ENCODE data around the gene ATP12A. TPM values are rescaled to one million over a fixed set of nuclear protein-coding genes. Genes with fewer than 3 reads are reported as not detected.

Gene ATP12A
- total RNA-seq, 4 donors from 2014 or later, result 0.27 to 40.0 (median 5.3) TPM

DNA sequence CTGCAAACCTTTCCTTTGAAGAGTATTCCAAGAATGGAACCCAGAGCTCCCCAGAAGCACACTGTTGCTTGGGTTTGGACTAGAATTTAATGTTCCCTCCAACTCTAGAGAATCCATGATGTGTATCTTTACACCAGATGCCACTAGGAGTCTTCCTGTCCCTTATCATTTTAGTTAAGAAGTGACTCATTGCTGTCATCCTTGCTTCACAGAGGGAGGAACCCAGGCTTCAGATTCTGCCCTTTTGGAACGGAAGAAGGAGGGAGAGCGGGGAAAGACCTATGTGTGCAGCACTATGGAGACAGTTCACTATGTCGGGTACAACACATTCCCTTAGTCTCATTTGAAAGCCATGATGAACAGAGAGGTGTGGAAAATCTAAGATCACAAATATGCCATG is 2.1 kb upstream of the ATP12A start:
- 86 to 92% methylated on average over 3 of the region's 3 CpGs for WGBS, 2 donors
- no peak for TF ChIP-seq CTCF (IDR thresholded peaks at IDR 0.05)
- TF ChIP-seq POLR2A (IDR thresholded peaks at IDR 0.05), result no peak
- no peak overlapping the region for H3K4me3 ChIP-seq (ENCODE audit: low read depth, poor library complexity, severe bottlenecking)
- peak in 1 of 2 donors; percentile 56 for DNase-seq (ENCODE audit: low spot score in 2 of 2)
- intact Hi-C loops (cut with DNase I; ENCODE audit: low total_unique reads), result no loop called here

GRCh38 chr13:24679686-24680085 is 522 bp upstream of the ATP12A start:
- WGBS, 2 donors, result 62 to 65% methylated on average over 6 of the region's 6 CpGs
- TF ChIP-seq POLR2A (IDR thresholded peaks at IDR 0.05) (no peak), CTCF (IDR thresholded peaks at IDR 0.05) (no peak)
- no peak overlapping the region for H3K4me3 ChIP-seq (ENCODE audit: low read depth, poor library complexity, severe bottlenecking)
- no peak for DNase-seq (ENCODE audit: low spot score in 2 of 2)
- intact Hi-C loops (cut with DNase I; ENCODE audit: low total_unique reads), result no loop called here

- WGBS, 2 donors, result 42 to 47% methylated on average over 28 to 29 of the region's 29 CpGs
Measured at GRCh38 chr13:24680921-24681604, 855 bp downstream of the ATP12A start.

GRCh38 chr13:24681930-24682329 is 1.7 kb downstream of the ATP12A start:
- 93 to 97% methylated on average over 1 of the region's 1 CpG for WGBS, 2 donors
- TF ChIP-seq CTCF (IDR thresholded peaks at IDR 0.05) (no peak), POLR2A (IDR thresholded peaks at IDR 0.05) (no peak)
- no peak for DNase-seq (ENCODE audit: low spot score in 2 of 2)
- intact Hi-C loops (cut with DNase I; ENCODE audit: low total_unique reads), result no loop called here
- H3K4me3 ChIP-seq (ENCODE audit: low read depth, poor library complexity, severe bottlenecking), result no peak overlapping the region

More at GRCh38 chr13:24680921-24681604, 855 bp downstream of the ATP12A start:
- TF ChIP-seq CTCF (IDR thresholded peaks at IDR 0.05) (no peak), POLR2A (IDR thresholded peaks at IDR 0.05) (no peak)
- DNase-seq (ENCODE audit: low spot score in 2 of 2), result no peak
- intact Hi-C loops (cut with DNase I; ENCODE audit: low total_unique reads), result no loop called here
- no peak overlapping the region for H3K4me3 ChIP-seq (ENCODE audit: low read depth, poor library complexity, severe bottlenecking)

DNA sequence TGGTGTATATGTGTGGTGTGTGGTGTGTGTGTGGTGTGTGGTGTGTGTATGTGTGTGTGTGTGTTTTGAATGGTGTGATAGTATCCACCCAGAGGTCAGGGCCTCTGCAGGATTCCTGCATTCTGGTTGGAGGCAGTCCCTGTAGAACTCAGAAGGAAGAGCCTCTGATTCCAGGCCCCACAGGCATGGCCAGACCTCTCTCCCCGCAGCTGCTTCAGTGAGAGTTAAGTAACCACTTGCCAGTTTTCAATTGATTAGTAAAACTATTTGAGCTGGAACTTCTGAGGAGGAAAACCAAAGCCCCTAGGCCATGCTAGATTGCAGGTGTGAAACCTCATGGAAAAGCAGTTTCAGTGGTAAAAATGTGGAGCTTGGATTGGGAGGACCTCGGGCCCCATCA is 2.1 kb downstream of the ATP12A start:
- no peak for TF ChIP-seq CTCF (IDR thresholded peaks at IDR 0.05)
- no peak for TF ChIP-seq POLR2A (IDR thresholded peaks at IDR 0.05)
- no peak for DNase-seq (ENCODE audit: low spot score in 2 of 2)
- H3K4me3 ChIP-seq (ENCODE audit: low read depth, poor library complexity, severe bottlenecking), result no peak overlapping the region
- WGBS, 2 donors, result 20% methylated on average over 2 of the region's 2 CpGs
- intact Hi-C loops (cut with DNase I; ENCODE audit: low total_unique reads), result no loop called here

DNA sequence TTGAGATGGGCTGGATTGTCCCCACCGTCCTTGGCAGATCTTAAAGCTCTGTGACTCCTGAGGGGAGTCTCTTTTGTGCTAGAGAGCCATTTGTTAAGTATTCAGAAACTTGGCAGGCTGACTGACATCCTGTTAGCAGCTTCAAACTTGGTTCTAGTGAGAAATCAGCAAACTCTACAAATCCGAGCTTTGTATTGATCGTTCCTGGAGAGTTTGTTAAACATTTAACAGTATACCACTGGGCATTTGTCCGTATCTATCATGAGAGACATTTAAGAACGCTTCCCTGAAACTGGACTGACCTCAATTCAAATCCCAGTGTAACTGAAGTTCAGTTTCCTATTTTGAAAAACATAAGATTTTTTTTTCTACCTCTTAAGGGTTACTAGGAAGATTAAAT is 3.1 kb downstream of the ATP12A start:
- H3K4me3 ChIP-seq (ENCODE audit: low read depth, poor library complexity, severe bottlenecking), result no peak overlapping the region
- DNase-seq (ENCODE audit: low spot score in 2 of 2), result no peak
- intact Hi-C loops (cut with DNase I; ENCODE audit: low total_unique reads), result no loop called here
- TF ChIP-seq CTCF (IDR thresholded peaks at IDR 0.05) (no peak), POLR2A (IDR thresholded peaks at IDR 0.05) (no peak)
- WGBS, 2 donors, result 54 to 70% methylated on average over 5 of the region's 5 CpGs

Data from lower leg skin (tissue), 4 donors.